GM19372 (cell line): ENCODE results near the gene DISC1.
"Not testable (repeated sequence)": the region's sequence is repeated elsewhere in the genome, so short reads cannot be mapped to it uniquely, and the experiment has no call there.

Source experiments
- ATAC-seq: cut with Tn5 transposase; IDR thresholded peaks from one replicate; pipeline ENCODE4 v1.9.1; 2021; ENCODE audit warnings: mild to moderate bottlenecking, low read depth, moderate library complexity; ENCODE audit not compliant: unreplicated experiment

The DISC1 gene

GRCh38 chr1:231871878-231872277, 245.3 kb downstream of the DISC1 start:
- no peak for ATAC-seq

DNA sequence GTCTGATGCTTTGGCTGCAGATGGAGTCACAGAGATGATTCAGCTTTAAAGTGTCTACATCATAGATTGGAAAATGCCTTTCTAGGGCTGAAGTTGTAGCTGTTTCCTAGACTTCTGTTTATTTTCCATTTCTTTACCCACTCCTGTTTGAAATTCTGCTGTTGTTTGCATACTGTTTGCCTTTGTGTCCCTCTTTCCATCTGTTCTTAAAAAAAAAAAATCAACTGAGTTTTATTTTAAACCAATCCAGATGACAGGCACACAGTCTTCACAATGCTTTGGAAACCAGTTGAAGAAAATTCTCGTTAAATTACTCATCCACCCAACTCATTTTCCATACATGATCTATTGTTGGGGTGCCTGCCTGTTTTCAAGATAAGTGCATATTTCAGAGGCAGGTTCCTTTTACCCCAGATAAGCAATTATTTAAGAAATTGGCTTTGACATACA, 245.9 kb downstream of the DISC1 start:
- ATAC-seq = no peak

GRCh38 chr1:231878737-231879136, 252.1 kb downstream of the DISC1 start:
- ATAC-seq = no peak

- no peak for ATAC-seq
These were observed 252.7 kb downstream of the DISC1 start for GRCh38 chr1:231879296-231879695.

GRCh38 chr1:231882333-231882732, 255.7 kb downstream of the DISC1 start:
- no peak for ATAC-seq

- ATAC-seq = no peak
These were observed 256.2 kb downstream of the DISC1 start for GRCh38 chr1:231882790-231883189.

GRCh38 chr1:231883382-231883781, 256.8 kb downstream of the DISC1 start:
- no peak for ATAC-seq

DNA sequence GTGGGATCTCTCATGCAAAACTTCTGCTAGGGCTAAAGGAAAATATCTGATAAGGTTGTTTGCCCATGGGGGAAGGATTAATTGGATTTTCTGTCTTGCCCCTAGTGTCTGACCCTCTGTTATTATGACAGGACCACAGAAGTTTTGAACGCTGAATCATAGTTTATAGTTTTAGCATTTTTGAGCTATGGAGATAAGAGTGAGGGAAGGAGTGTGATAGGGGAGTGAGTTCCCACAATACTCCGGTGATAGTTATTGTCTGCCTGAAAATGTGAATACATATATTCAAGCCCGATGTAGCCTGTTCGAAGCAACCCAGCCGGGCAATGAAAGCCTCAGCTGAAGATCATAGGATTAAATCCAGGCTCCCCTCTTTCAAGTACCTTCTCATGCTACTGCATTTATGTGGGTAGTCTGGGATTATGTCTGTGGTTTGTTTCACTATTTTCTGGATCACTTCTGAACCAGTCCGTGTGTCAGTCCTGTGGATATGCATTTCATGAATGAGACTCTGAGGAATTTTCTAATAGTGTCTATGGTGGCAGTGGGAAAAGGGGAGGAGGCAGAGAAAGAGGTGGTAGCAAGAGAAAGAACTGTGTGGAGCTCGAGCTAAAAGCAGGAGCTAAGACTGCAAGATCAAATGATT, 258.7 kb downstream of the DISC1 start:
- no peak for ATAC-seq

DNA sequence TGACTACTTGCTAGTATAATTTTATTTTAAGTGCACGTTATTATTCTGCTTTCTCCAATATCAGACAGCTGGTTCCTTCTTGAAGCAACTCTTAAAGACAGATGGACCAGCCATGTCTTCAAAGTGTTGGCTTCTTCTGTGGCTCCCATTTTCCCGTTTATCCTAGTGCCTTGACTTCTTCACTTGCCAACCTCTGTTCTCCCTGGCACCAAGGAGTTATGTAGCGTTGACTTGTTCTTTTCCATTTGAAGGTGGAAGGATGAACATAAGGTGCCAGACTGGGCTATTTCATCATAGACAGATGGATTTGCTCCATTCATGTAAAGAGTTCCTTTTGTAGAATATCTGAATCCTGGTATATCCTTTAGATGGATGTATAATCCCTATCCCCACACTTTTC, 260.6 kb downstream of the DISC1 start:
- no peak for ATAC-seq

DNA sequence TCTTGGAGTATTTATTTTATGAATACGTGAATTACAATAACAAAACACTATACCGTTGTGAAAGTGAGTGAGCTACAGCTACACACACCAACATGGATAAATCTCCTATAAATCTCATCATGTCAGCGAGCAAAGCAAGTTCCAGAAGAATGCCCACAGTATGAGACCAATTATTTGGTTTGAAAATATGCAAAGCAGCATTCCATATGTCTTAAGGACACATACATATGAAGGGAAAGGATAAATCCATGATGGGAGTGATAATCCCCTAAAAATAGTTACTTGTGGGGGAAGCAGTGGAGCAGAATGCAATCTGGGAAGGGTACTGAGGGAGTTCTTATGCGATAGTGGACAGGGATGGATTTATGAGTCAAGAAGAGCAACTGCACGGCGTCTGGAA, 261.3 kb downstream of the DISC1 start:
- ATAC-seq = no peak

- no peak for ATAC-seq
These were observed 264.2 kb downstream of the DISC1 start for GRCh38 chr1:231890791-231891190.

DNA sequence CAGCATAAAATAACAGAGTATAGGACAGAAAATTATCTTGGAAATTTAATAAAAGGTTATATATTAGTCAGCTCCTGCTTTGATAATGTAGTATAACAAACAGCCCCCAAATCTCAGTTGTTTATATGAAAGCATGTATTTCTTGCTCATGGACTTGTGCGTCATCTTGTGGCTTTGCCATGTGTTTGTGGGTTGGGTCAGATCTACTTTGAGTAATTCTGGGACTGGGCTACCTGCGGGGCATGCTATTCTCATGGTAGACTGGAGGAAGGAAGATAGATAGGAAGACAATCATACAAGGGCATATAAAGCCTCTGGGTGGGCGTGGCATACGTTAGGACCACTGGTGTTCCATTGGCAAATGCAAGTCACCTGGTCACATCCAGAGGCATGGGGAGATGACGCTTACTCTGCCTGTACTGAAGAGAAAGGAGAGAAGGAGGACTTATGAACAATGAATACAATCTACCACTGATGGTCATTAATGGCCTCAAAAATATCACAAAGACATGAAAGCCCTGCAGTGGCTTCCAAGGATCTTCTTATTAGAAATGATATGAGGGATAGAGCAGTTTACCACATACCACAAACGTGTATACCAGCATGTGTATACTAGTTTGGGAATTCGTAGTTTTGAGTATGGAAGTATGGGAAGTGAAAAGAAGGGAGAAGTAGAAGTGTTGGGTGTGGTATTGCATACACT, 267.0 kb downstream of the DISC1 start:
- ATAC-seq = no peak

- no peak for ATAC-seq
These were observed 270.2 kb downstream of the DISC1 start for GRCh38 chr1:231896806-231897205.

DNA sequence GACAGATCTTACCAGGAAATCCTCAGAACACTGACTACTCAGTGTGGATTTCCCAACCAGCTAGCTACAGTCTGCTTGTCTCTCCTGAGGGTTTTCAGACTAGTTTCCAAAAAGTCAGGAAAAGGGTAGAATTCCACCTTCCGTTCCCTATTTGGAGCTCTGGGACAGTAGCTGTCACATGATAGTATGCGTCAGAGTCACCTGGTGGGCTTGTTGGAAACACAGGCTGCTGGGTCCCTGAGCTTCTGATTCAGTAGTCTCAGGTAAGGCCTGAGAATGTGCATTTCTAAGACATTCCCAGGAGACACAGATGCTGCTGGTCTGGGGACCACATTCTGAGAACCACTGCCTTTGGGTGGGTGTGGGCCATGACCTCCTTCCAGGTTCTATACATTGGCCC, 272.5 kb downstream of the DISC1 start:
- no peak for ATAC-seq

GRCh38 chr1:231899713-231900435, 273.3 kb downstream of the DISC1 start:
- no peak for ATAC-seq

GRCh38 chr1:231903586-231904081, 277.0 kb downstream of the DISC1 start:
- no peak for ATAC-seq

DNA sequence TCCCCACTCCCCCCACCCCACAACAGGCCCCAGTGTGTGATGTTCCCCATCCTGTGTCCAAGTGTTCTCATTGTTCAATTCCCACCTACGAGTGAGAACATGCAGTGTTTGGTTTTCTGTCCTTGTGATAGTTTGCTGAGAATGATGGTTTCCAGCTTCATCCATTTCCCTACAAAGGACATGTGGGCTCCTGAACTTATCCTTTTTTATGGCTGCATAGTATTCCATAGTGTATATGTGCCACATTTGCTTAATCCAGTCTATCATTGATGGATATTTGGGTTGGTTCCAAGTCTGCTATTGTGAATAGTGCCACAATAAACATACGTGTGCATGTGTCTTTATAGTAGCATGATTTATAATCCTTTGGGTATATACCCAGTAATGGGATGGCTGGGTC, 280.7 kb downstream of the DISC1 start:
- ATAC-seq = not testable (repeated sequence)

GRCh38 chr1:231913493-231913892, 286.9 kb downstream of the DISC1 start:
- no peak for ATAC-seq

DNA sequence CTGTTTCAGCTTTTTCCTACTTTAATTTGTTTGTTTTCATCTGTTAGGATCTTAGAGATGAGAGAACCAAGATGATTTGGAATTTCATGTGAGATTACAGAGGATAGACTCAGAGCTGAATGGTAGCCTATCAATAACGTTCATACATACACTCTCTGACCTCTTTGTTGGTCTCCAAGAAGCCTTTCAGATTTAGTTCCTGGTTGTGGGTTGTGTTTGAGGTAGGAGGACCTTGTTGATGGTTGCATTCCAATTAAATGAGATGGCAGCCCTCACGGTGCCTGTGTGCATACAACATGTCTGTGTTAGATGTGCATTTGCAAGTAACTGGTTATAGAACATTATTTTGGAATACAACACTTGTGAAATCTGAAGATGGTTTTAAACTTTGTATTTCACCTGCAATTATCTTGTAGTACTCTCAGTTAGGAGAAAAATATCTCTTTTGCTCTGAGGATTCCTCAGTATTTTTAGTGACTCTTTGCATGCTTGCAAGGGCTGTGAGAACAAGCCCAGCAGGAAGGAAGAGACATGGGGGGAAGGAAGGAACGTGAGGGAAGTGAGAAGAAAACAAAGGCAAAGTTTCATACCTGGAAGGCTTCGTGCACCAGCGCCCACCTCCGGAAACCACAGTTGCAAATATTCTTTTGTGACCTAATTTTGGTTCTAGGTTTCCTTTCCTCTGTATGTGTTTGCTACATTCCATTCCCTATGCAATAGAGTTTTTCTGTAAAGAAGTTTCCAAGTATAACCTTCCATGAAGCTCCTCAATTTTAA, 291.8 kb downstream of the DISC1 start:
- ATAC-seq = no peak

- ATAC-seq = no peak
These were observed 292.8 kb downstream of the DISC1 start for GRCh38 chr1:231919239-231919885.
